ENCODE measurements around the gene DYSF. TPM values are rescaled to one million over a fixed set of nuclear protein-coding genes. Genes with fewer than 3 reads are reported as not detected.

The DYSF gene
- total RNA-seq, 1 experiment from 2014 or later = 0.31 TPM

- no TSS peak for BruUV-seq (replicated peaks)
- H3K36me3 ChIP-seq (ENCODE audit: control insufficient read depth, insufficient read depth, low read length) = no peaks in the 10 kb centered on the region
- H3K27me3 ChIP-seq (ENCODE audit: control insufficient read depth, insufficient read depth, low read length) = peaks cover 2% of the 10 kb centered on the region; the same call in 1 of the 2 replicates
- H3K4me1 ChIP-seq (ENCODE audit: control insufficient read depth, insufficient read depth, low read length) = no peaks in the 10 kb centered on the region
- DNase-seq (ENCODE audit: low read depth, low spot score) (no peak), ATAC-seq (no peak; the same call in 1 of the 2 replicates)
- CTCF ChIA-PET = no interaction called here
- TF ChIP-seq POLR2AphosphoS5 (IDR thresholded peaks at IDR 0.05; ENCODE audit: low read depth, low read length) (no peak), REST (IDR thresholded peaks at IDR 0.05; ENCODE audit: insufficient read depth in 1 of 2, low read depth in 2 of 2, low read length in 1 of 2) (no peak), TCF7L2 (IDR thresholded peaks at IDR 0.05; ENCODE audit: low read depth, low read length) (no peak), SIN3A (IDR thresholded peaks at IDR 0.05; ENCODE audit: borderline replicate concordance, insufficient read depth, low read depth, low read length) (no peak), CTCF (IDR thresholded peaks at IDR 0.05) (no peak)
- POLR2A ChIA-PET = no interaction called here
- in situ Hi-C loops (cut with HindIII; ENCODE audit: low pct_unique_long_range_greater_than_20kb, low sequenced_read_pairs) (no loop called here), intact Hi-C loops (cut with micrococcal nuclease; ENCODE audit: unreplicated experiment) (no loop called here)
- H3K4me3 ChIP-seq (ENCODE audit: low read depth in 2 of 2, low read length in 2 of 2) = no peak overlapping the region
- no peaks in the 10 kb centered on the region for H3K9me3 ChIP-seq (ENCODE audit: control insufficient read depth, insufficient read depth, low read depth, low read length)
- H3K27ac ChIP-seq (ENCODE audit: low read length) = no peak overlapping the region
Observed at GRCh38 chr2:71604726-71605120, 151.4 kb downstream of the DYSF start.

- Histone ChIP-seq H3K4me3 (ENCODE audit: low read depth in 2 of 2, low read length in 2 of 2) (no peak overlapping the region), H3K36me3 (ENCODE audit: control insufficient read depth, insufficient read depth, low read length) (no peaks in the 10 kb centered on the region), H3K4me1 (ENCODE audit: control insufficient read depth, insufficient read depth, low read length) (no peaks in the 10 kb centered on the region), H3K27ac (ENCODE audit: low read length) (no peak overlapping the region), H3K27me3 (ENCODE audit: control insufficient read depth, insufficient read depth, low read length) (peaks cover 2% of the 10 kb centered on the region; the same call in 1 of the 2 replicates), H3K9me3 (ENCODE audit: control insufficient read depth, insufficient read depth, low read depth, low read length) (no peaks in the 10 kb centered on the region)
- ChIA-PET POLR2A (no interaction called here), CTCF (no interaction called here)
- DNase-seq (ENCODE audit: low read depth, low spot score) (no peak), ATAC-seq (no peak)
- intact Hi-C loops (cut with micrococcal nuclease; ENCODE audit: unreplicated experiment) (no loop called here), in situ Hi-C loops (cut with HindIII; ENCODE audit: low pct_unique_long_range_greater_than_20kb, low sequenced_read_pairs) (no loop called here)
- TF ChIP-seq TCF7L2 (IDR thresholded peaks at IDR 0.05; ENCODE audit: low read depth, low read length) = no peak
- no TSS peak for BruUV-seq (replicated peaks)
Observed at GRCh38 chr2:71605173-71605641, 151.8 kb downstream of the DYSF start.

- no peak overlapping the region for H3K27ac ChIP-seq (ENCODE audit: low read length)
- H3K4me3 ChIP-seq (ENCODE audit: low read depth in 2 of 2, low read length in 2 of 2) = no peak overlapping the region
- H3K4me1 ChIP-seq (ENCODE audit: control insufficient read depth, insufficient read depth, low read length) = no peaks in the 10 kb centered on the region
- no peak for DNase-seq (ENCODE audit: low read depth, low spot score)
- intact Hi-C loops (cut with micrococcal nuclease; ENCODE audit: unreplicated experiment) = no loop called here
- TF ChIP-seq POLR2AphosphoS5 (IDR thresholded peaks at IDR 0.05; ENCODE audit: low read depth, low read length) = no peak
- no peak for TF ChIP-seq REST (IDR thresholded peaks at IDR 0.05; ENCODE audit: insufficient read depth in 1 of 2, low read depth in 2 of 2, low read length in 1 of 2)
- TF ChIP-seq TCF7L2 (IDR thresholded peaks at IDR 0.05; ENCODE audit: low read depth, low read length) = no peak
- no peak for TF ChIP-seq CTCF (IDR thresholded peaks at IDR 0.05)
- TF ChIP-seq SIN3A (IDR thresholded peaks at IDR 0.05; ENCODE audit: borderline replicate concordance, insufficient read depth, low read depth, low read length) = no peak
- ChIA-PET CTCF (no interaction called here), POLR2A (no interaction called here)
- peaks cover 2% of the 10 kb centered on the region; the same call in 1 of the 2 replicates for H3K27me3 ChIP-seq (ENCODE audit: control insufficient read depth, insufficient read depth, low read length)
- no peak for ATAC-seq
- in situ Hi-C loops (cut with HindIII; ENCODE audit: low pct_unique_long_range_greater_than_20kb, low sequenced_read_pairs) = no loop called here
- H3K36me3 ChIP-seq (ENCODE audit: control insufficient read depth, insufficient read depth, low read length) = no peaks in the 10 kb centered on the region
- BruUV-seq (replicated peaks) = no TSS peak
- no peaks in the 10 kb centered on the region for H3K9me3 ChIP-seq (ENCODE audit: control insufficient read depth, insufficient read depth, low read depth, low read length)
Observed at GRCh38 chr2:71605781-71606241, 152.4 kb downstream of the DYSF start.
